Stomach (tissue), 9 donors: ENCODE data around the gene AUTS2. TPM values are rescaled to one million over a fixed set of nuclear protein-coding genes. Genes with fewer than 3 reads are reported as not detected.

Experiments used
- DNase-seq, 2 donors: peaks; one replicate each; pipeline versions ENCODE4 v3.0.0 to v3.0.0-alpha.2; 2013 to 2019
- H3K27ac ChIP-seq, 5 donors: fragments of 200-600 bp in 4 of 5; sonication (generic) in 4 of 5; one replicate each; pipeline ENCODE4 v1.5.1; 2013 to 2019; ENCODE audit warnings: mild to moderate bottlenecking in 1 of 5, moderate library complexity in 1 of 5
- H3K27me3 ChIP-seq, 3 donors: fragments of 200-600 bp; sonication (generic); one replicate each; pipeline ENCODE4 v1.5.1; 2017 to 2019; ENCODE audit warnings: mixed run types in 1 of 3
- H3K36me3 ChIP-seq, 4 donors: fragments of 200-600 bp; sonication (generic); 1 replicate in 3 of 4; 2 replicates in 1 of 4; pipeline ENCODE4 v1.5.1; 2016 to 2019
- H3K4me1 ChIP-seq, 4 donors: fragments of 200-600 bp; sonication (generic); one replicate each; pipeline ENCODE4 v1.5.1; 2016 to 2019
- H3K4me3 ChIP-seq, 4 donors: fragments of 200-600 bp; sonication (generic) in 3 of 4; one replicate each; pipeline ENCODE4 v1.5.1; 2016 to 2019; ENCODE audit warnings: mild to moderate bottlenecking in 1 of 4
- H3K9me3 ChIP-seq, 4 donors: fragments of 200-600 bp; sonication (generic); one replicate each; pipeline ENCODE4 v1.5.1; 2016 to 2019
- EP300 ChIP-seq: sonication (generic); formaldehyde crosslinking; IDR thresholded peaks from one replicate; pipeline ENCODE4 v1.6.1; 2017; ENCODE audit warnings: antibody characterized with exemption
- POLR2A ChIP-seq, 4 donors: fragments of 450-650 bp; IDR thresholded peaks; one replicate each; pipeline ENCODE4 v1.6.1; 2016; ENCODE audit warnings: antibody characterized with exemption in 4 of 4, control low read depth in 2 of 4, mild to moderate bottlenecking in 1 of 4, moderate library complexity in 1 of 4
- POLR2AphosphoS5 ChIP-seq, 3 donors: sonication (generic); formaldehyde crosslinking; IDR thresholded peaks; one replicate each; pipeline ENCODE4 v1.6.1; 2016; ENCODE audit warnings: antibody characterized with exemption in 3 of 3
- WGBS, 5 donors: extraction: QIAGEN DNeasy Blood & Tissue Kit in 3 of 5; methylation state at CpG; one replicate each; pipeline versions ENCODE4 v1.1.5 to v1.1.7; 2013 to 2018; 5-methylcytosine and 5-hydroxymethylcytosine counted together
- intact Hi-C: fragments of 100-400 bp; cut with DNase I; formaldehyde crosslinking; loops from one replicate; pipeline ENCODE4 v1.15.1; 2023; ENCODE audit warnings: low total_unique reads
- polyA plus RNA-seq, 3 donors: library from polyadenylated mRNA; stranded (reverse); fragments of 200-250 nt; gene quantifications; one replicate each; pipeline ENCODE4 v1.2.3, GENCODE V29; 2013
- total RNA-seq, 5 donors: library from RNA; depleted of rRNA; stranded (reverse); fragments of >200 nt; gene quantifications; one replicate each; pipeline versions ENCODE4 v1.1.0 to v1.2.3, GENCODE V29; 2014 to 2016
- TF ChIP-seq, protein P1 (sequence below), 7 experiments: fragments of 450-650 bp in 4 of 7; fragments of 200-600 bp in 3 of 7; sonication (generic) in 3 of 7; IDR thresholded peaks; one replicate each; pipeline ENCODE4 v1.5.1; 2016 to 2019; ENCODE audit warnings: antibody characterized with exemption in 7 of 7, control low read depth in 2 of 7, mild to moderate bottlenecking in 1 of 7
- donor health status: healthy with polysubstance abuse.
- donor health status: Bipolar disorder and iron deficiency.
- donor health status: healthy.

AUTS2 gene
- total and polyA plus RNA-seq, 8 donors, result 3.8 to 90.3 (median 38.1) TPM

DNA sequence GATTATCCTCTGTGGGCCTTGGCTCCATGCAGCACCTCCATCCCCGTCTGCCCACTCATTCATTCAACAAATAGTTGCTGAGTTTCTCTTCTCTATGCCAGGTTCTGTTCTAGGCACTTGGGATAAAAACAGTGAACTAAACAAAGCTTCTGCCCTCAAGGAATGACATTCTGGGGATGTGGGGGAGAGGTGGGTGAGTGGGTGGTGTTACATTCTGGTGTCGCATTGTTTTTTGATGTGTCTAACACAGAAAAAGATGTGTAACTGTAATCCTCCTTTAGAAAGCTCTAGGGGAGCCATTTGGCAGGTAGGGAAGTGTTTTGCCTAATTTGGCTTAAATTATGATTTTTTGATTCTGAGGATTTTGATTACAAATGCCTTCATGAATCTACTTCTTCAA is 21.4 kb downstream of the AUTS2 start:
- intact Hi-C loops, result no loop called here
- WGBS, 5 donors, result 79 to 90% (median 90%) methylated on average over 2 of the region's 2 CpGs

DNA sequence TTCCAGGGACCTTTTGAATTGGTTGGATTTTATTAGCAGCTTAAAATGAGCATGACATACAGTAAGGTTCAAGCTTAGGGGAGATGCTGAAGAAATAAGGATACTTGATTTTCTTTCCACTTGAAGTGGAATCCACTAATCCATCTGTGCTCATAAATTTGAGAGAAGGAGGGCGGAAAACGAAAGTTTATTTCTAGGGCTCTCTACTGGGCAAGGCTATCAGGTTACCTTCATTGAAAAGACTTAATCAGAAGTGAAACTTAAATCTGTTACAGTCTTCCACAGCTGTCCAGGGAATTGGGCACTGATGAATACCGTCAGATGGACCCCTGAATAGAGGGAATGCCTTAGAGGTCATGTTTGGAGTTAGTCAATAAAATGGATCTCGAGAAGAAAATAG is 21.8 kb downstream of the AUTS2 start:
- H3K9me3 ChIP-seq, result no peaks in the 10 kb centered on the region
- no peaks in the 10 kb centered on the region for H3K36me3 ChIP-seq
- 35 to 52% (median 46%) methylated on average over 4 of the region's 4 CpGs for WGBS, 5 donors
- no peak for DNase-seq
- H3K4me3 ChIP-seq, result no peak overlapping the region
- no peaks in the 10 kb centered on the region for H3K27me3 ChIP-seq
- intact Hi-C loops, result no loop called here
- H3K4me1 ChIP-seq, result peaks cover 0 to 6% (median 0%) of the 10 kb centered on the region in 4 donors
- H3K27ac ChIP-seq, result no peak overlapping the region
- no peak for TF ChIP-seq EP300
- TF ChIP-seq, protein P1, sequence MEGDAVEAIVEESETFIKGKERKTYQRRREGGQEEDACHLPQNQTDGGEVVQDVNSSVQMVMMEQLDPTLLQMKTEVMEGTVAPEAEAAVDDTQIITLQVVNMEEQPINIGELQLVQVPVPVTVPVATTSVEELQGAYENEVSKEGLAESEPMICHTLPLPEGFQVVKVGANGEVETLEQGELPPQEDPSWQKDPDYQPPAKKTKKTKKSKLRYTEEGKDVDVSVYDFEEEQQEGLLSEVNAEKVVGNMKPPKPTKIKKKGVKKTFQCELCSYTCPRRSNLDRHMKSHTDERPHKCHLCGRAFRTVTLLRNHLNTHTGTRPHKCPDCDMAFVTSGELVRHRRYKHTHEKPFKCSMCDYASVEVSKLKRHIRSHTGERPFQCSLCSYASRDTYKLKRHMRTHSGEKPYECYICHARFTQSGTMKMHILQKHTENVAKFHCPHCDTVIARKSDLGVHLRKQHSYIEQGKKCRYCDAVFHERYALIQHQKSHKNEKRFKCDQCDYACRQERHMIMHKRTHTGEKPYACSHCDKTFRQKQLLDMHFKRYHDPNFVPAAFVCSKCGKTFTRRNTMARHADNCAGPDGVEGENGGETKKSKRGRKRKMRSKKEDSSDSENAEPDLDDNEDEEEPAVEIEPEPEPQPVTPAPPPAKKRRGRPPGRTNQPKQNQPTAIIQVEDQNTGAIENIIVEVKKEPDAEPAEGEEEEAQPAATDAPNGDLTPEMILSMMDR (IDR thresholded peaks at IDR 0.05), result no peak
- no peak for TF ChIP-seq POLR2AphosphoS5 (IDR thresholded peaks at IDR 0.05)
- no peak for TF ChIP-seq POLR2A (IDR thresholded peaks at IDR 0.05)

More for the DNA sequence above, 21.4 kb downstream of the AUTS2 start:
- no peaks in the 10 kb centered on the region for H3K9me3 ChIP-seq
- peaks cover 0 to 6% (median 0%) of the 10 kb centered on the region in 4 donors for H3K4me1 ChIP-seq
- no peak for DNase-seq
- no peaks in the 10 kb centered on the region for H3K36me3 ChIP-seq
- TF ChIP-seq, protein P1 (IDR thresholded peaks at IDR 0.05), result no peak
- TF ChIP-seq EP300, result no peak
- TF ChIP-seq POLR2A (IDR thresholded peaks at IDR 0.05), result no peak
- no peak for TF ChIP-seq POLR2AphosphoS5 (IDR thresholded peaks at IDR 0.05)
- no peak overlapping the region for H3K27ac ChIP-seq
- no peaks in the 10 kb centered on the region for H3K27me3 ChIP-seq
- H3K4me3 ChIP-seq, result no peak overlapping the region

DNA sequence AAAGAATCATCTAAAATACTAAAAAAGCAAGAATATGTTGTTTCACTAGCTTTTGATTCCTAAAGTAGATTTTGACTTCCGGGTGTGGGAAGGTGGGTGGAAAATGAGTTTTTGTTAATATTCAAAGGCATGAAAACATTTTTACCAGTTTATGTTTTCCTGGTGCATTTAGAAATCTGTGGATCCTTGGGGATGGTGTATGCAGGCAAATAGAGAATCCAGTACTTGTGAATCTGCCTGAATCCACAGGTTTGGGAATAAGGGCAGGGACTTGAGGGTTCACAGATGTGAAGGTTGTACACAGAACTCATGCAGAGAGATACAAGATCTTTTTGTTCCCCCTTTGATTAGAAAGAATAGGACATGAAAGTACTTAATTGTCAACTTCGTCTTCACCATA is 22.4 kb downstream of the AUTS2 start:
- intact Hi-C loops, result no loop called here
- no peaks in the 10 kb centered on the region for H3K27me3 ChIP-seq
- WGBS, 5 donors, result 86 to 94% (median 92%) methylated on average over 2 of the region's 2 CpGs
- DNase-seq, result no peak
- peaks cover 0 to 6% (median 0%) of the 10 kb centered on the region in 4 donors for H3K4me1 ChIP-seq
- H3K4me3 ChIP-seq, result no peak overlapping the region
- H3K27ac ChIP-seq, result no peak overlapping the region
- H3K36me3 ChIP-seq, result no peaks in the 10 kb centered on the region
- no peaks in the 10 kb centered on the region for H3K9me3 ChIP-seq
- TF ChIP-seq EP300 (no peak), POLR2A (IDR thresholded peaks at IDR 0.05) (no peak), POLR2AphosphoS5 (IDR thresholded peaks at IDR 0.05) (no peak)
- TF ChIP-seq, protein P1 (IDR thresholded peaks at IDR 0.05), result no peak

DNA sequence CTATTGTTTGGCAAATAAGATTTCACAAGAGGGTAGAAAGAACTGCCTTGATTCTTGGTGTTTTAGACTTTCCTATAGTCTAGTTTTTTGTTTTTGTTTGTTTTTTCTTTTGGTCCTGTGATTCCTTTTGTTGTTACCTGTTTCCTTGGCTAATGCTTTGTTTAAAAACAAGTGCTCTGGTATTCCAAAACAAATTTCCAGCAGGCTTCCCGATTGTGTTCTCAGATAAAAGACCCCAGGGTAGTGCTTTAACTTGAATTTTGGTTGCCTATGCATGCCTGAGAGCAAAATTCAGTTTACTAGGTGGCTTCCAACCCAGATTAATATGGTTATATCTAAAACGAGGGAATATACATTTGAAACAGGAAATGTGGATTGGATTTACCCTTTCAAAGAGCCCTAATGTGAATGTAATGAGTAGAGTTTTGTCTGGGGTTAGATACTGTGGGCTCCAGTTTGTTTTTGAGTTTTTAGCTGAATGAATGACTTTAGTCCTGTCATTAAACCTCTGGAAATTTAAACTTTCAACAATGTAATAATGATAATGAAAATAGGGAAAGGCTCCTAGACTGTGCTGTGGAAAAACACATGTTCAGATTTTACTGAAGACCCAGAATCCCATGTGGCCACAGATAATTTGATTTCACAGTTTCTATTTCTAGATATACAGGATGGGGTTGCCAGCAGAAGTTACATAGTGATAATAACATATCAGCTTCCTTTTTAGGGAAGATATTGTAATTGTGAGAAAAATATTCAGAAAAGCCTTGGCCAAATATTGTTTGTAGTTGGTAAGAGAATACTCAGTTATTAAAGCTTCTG is 23.9 kb downstream of the AUTS2 start:
- no peaks in the 10 kb centered on the region for H3K27me3 ChIP-seq
- no peak overlapping the region for H3K4me3 ChIP-seq
- no peaks in the 10 kb centered on the region for H3K9me3 ChIP-seq
- intact Hi-C loops, result no loop called here
- 48 to 67% (median 50%) methylated on average over 2 of the region's 2 CpGs for WGBS, 5 donors
- no peak overlapping the region for H3K27ac ChIP-seq
- no peaks in the 10 kb centered on the region for H3K36me3 ChIP-seq
- no peak for DNase-seq
- TF ChIP-seq, protein P1 (IDR thresholded peaks at IDR 0.05), result no peak
- TF ChIP-seq POLR2AphosphoS5 (IDR thresholded peaks at IDR 0.05), result no peak
- no peak for TF ChIP-seq POLR2A (IDR thresholded peaks at IDR 0.05)
- no peak for TF ChIP-seq EP300
- H3K4me1 ChIP-seq, result peaks cover 0 to 6% (median 0%) of the 10 kb centered on the region in 4 donors
